Hepatocyte (in vitro differentiated cells): Measurements from ENCODE around the gene KRTAP25-1. TPM values are rescaled to one million over a fixed set of nuclear protein-coding genes. Genes with fewer than 3 reads are reported as not detected.

ENCODE experiments used
- DNase-seq: peaks from one replicate; pipeline ENCODE4 v3.0.0-alpha.2; 2016; ENCODE audit warnings: low spot score
- H2AFZ ChIP-seq: fragments of 200-600 bp; sonication (generic); 2 replicates; pipeline ENCODE4 v1.6.0; 2016; ENCODE audit warnings: antibody characterized with exemption, mild to moderate bottlenecking
- H3K27ac ChIP-seq: fragments of 200-600 bp; sonication (generic); 2 replicates; pipeline ENCODE4 v1.5.1; 2016; ENCODE audit warnings: mild to moderate bottlenecking
- H3K27me3 ChIP-seq: fragments of 200-600 bp; sonication (generic); 2 replicates; pipeline ENCODE4 v1.6.1; 2016
- H3K36me3 ChIP-seq: fragments of 200-600 bp; sonication (generic); replicated peaks from 2 replicates; pipeline ENCODE4 v1.5.1; 2016; ENCODE audit warnings: low read depth; ENCODE audit not compliant: insufficient read depth
- H3K4me1 ChIP-seq: fragments of 200-600 bp; sonication (generic); 2 replicates; pipeline ENCODE4 v1.5.1; 2016; ENCODE audit warnings: mild to moderate bottlenecking, moderate library complexity; ENCODE audit not compliant: insufficient read depth
- H3K4me2 ChIP-seq: fragments of 200-600 bp; sonication (generic); 2 replicates; pipeline ENCODE4 v1.6.0; 2016
- H3K4me3 ChIP-seq: fragments of 200-600 bp; sonication (generic); 2 replicates; pipeline ENCODE4 v1.5.1; 2016; ENCODE audit warnings: mild to moderate bottlenecking
- H3K79me2 ChIP-seq: fragments of 200-600 bp; sonication (generic); 2 replicates; pipeline ENCODE4 v1.6.0; 2017; ENCODE audit warnings: mild to moderate bottlenecking
- H3K9me2 ChIP-seq: fragments of 200-600 bp; sonication (generic); replicated peaks from 2 replicates; pipeline ENCODE4 v1.6.0; 2017; ENCODE audit warnings: mild to moderate bottlenecking; ENCODE audit not compliant: insufficient read depth
- H3K9me3 ChIP-seq: fragments of 200-600 bp; sonication (generic); 2 replicates; pipeline ENCODE4 v1.5.1; 2016; ENCODE audit warnings: low read depth, mild to moderate bottlenecking
- H4K20me1 ChIP-seq: fragments of 200-600 bp; sonication (generic); 2 replicates; pipeline ENCODE4 v1.6.0; 2016; ENCODE audit warnings: mild to moderate bottlenecking; ENCODE audit not compliant: insufficient read depth, poor library complexity, severe bottlenecking
- CTCF ChIP-seq: fragments of 200-600 bp; sonication (generic); IDR thresholded peaks from 2 replicates; pipeline ENCODE4 v1.5.1; 2016; ENCODE audit warnings: antibody characterized with exemption, mild to moderate bottlenecking; ENCODE audit not compliant: poor library complexity
- EZH2 ChIP-seq: fragments of 200-600 bp; sonication (generic); IDR thresholded peaks from 2 replicates; pipeline ENCODE4 v1.6.1; 2016; ENCODE audit warnings: antibody characterized with exemption, mild to moderate bottlenecking, borderline replicate concordance
- EZH2phosphoT487 ChIP-seq: fragments of 200-600 bp; sonication (generic); IDR thresholded peaks from one replicate; pipeline ENCODE4 v1.6.1; 2018; ENCODE audit warnings: antibody characterized with exemption, mild to moderate bottlenecking, low read depth, moderate library complexity; ENCODE audit not compliant: unreplicated experiment, severe bottlenecking
- WGBS: methylation state at CpG from one replicate; pipeline ENCODE4 v1.1.6; 2016; ENCODE audit warnings: low lambda C conversion rate; ENCODE audit errors: missing lambda C conversion rate; 5-methylcytosine and 5-hydroxymethylcytosine counted together
- polyA plus RNA-seq: library from polyadenylated mRNA; unstranded; fragments of >200 nt; fragmentation: Nextera tagmentation; extraction: Ambion mirVana; gene quantifications from 2 replicates; pipeline ENCODE4 v1.2.1, GENCODE V29; 2016
- total RNA-seq: library from RNA; depleted of rRNA; stranded (reverse); fragments of >200 nt; gene quantifications from 2 replicates; pipeline ENCODE4 v1.2.3, GENCODE V29; 2014

The KRTAP25-1 gene
- total and polyA plus RNA-seq, 2 experiments from 2014 or later = not detected

GRCh38 chr21:30336596-30336995, 47.3 kb upstream of the KRTAP25-1 start:
- no peaks in the 10 kb centered on the region for H3K4me1 ChIP-seq
- H3K9me2 ChIP-seq = no peaks in the 10 kb centered on the region
- no peaks in the 10 kb centered on the region for H3K27me3 ChIP-seq
- no peak overlapping the region for H2AFZ ChIP-seq
- no peaks in the 10 kb centered on the region for H3K9me3 ChIP-seq
- DNase-seq = no peak
- H3K4me3 ChIP-seq = no peak overlapping the region
- no peaks in the 10 kb centered on the region for H3K79me2 ChIP-seq
- no peak overlapping the region for H3K27ac ChIP-seq
- H3K4me2 ChIP-seq = no peak overlapping the region
- WGBS = 77% methylated on average over 2 of the region's 2 CpGs
- no peaks in the 10 kb centered on the region for H3K36me3 ChIP-seq
- no peaks in the 10 kb centered on the region for H4K20me1 ChIP-seq
- TF ChIP-seq EZH2 (no peak), EZH2phosphoT487 (no peak), CTCF (no peak)

GRCh38 chr21:30333736-30334135, 44.4 kb upstream of the KRTAP25-1 start:
- H3K27ac ChIP-seq = no peak overlapping the region
- no peak overlapping the region for H3K4me2 ChIP-seq
- no peaks in the 10 kb centered on the region for H3K36me3 ChIP-seq
- no peaks in the 10 kb centered on the region for H3K9me3 ChIP-seq
- no peak for TF ChIP-seq CTCF
- TF ChIP-seq EZH2phosphoT487 = no peak
- TF ChIP-seq EZH2 = no peak
- H3K9me2 ChIP-seq = no peaks in the 10 kb centered on the region
- WGBS = 93% methylated on average over 3 of the region's 3 CpGs
- H2AFZ ChIP-seq = no peak overlapping the region
- H3K4me1 ChIP-seq = no peaks in the 10 kb centered on the region
- H3K4me3 ChIP-seq = no peak overlapping the region
- H3K27me3 ChIP-seq = no peaks in the 10 kb centered on the region
- H3K79me2 ChIP-seq = no peaks in the 10 kb centered on the region
- no peaks in the 10 kb centered on the region for H4K20me1 ChIP-seq
- no peak for DNase-seq

GRCh38 chr21:30332681-30333080, 43.4 kb upstream of the KRTAP25-1 start:
- no peak for DNase-seq
- Histone ChIP-seq H3K79me2 (no peaks in the 10 kb centered on the region), H3K4me3 (no peak overlapping the region), H4K20me1 (no peaks in the 10 kb centered on the region), H3K36me3 (no peaks in the 10 kb centered on the region), H3K4me1 (no peaks in the 10 kb centered on the region), H3K27me3 (no peaks in the 10 kb centered on the region), H3K9me2 (no peaks in the 10 kb centered on the region), H3K9me3 (no peaks in the 10 kb centered on the region), H3K4me2 (no peak overlapping the region), H2AFZ (no peak overlapping the region), H3K27ac (no peak overlapping the region)
- TF ChIP-seq EZH2 (no peak), CTCF (no peak), EZH2phosphoT487 (no peak)
- WGBS = 89% methylated on average over 2 of the region's 2 CpGs

GRCh38 chr21:30329203-30329875, 40.0 kb upstream of the KRTAP25-1 start:
- no peak overlapping the region for H3K4me2 ChIP-seq
- DNase-seq = no peak
- no peaks in the 10 kb centered on the region for H3K4me1 ChIP-seq
- H2AFZ ChIP-seq = no peak overlapping the region
- H3K27me3 ChIP-seq = no peaks in the 10 kb centered on the region
- H3K27ac ChIP-seq = no peak overlapping the region
- no peaks in the 10 kb centered on the region for H4K20me1 ChIP-seq
- 86% methylated on average over 4 of the region's 4 CpGs for WGBS
- no peaks in the 10 kb centered on the region for H3K9me2 ChIP-seq
- no peaks in the 10 kb centered on the region for H3K36me3 ChIP-seq
- H3K9me3 ChIP-seq = peaks cover 10% of the 10 kb centered on the region
- no peak for TF ChIP-seq EZH2
- no peak for TF ChIP-seq CTCF
- no peak for TF ChIP-seq EZH2phosphoT487
- no peaks in the 10 kb centered on the region for H3K79me2 ChIP-seq
- H3K4me3 ChIP-seq = no peak overlapping the region
